ENCODE measurements around the gene UBL4B.

UBL4B gene

GRCh38 chr1:110106013-110106941, 6.0 kb upstream of the UBL4B start:
- CTCF ChIA-PET: interaction anchor here (0.6 to 7.9 kb wide), 12 partner anchors 10 to 389 kb away, joined by 3 to 104 read pairs (median 5); no protein-coding TSS in a partner anchor
- peak; percentile 94 for DNase-seq (ENCODE audit: extremely low spot score)
- no peak for TF ChIP-seq SUZ12 (IDR thresholded peaks at IDR 0.05)
- POLR2A ChIA-PET: interaction anchor here (0.9 to 1.0 kb wide), 2 partner anchors 49 to 71 kb away, joined by 3 to 4 read pairs; no protein-coding TSS in a partner anchor

DNA sequence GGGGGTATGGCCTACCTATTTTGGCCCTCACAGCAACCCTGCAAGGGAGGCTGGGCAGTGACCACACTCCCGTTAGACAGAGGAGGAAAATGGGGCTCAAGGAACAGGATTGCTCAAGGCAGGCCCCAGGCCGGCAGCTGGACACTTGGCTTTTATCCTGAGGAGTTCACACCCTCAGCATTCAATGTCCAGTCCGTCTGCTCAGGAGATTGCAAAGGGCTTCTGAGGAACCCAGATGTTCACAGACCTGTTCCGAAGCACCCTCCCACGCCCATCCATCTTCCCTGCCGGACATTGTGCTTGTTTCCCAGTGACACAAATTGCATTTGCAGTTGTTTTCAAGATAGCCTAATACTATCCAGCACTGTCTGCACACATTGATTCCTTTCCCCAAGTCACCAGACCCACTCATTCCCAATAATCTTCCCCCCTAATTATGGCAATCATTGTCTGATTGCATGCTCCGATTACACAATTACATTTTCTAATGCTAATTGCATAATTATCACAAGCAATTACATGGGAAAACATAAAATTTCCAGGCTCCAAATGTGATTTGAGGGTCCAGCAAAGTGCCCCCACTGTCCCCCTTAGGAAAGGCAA, 4.3 kb upstream of the UBL4B start:
- TF ChIP-seq LEF1 (IDR thresholded peaks at IDR 0.05; ENCODE audit: borderline replicate concordance) (no peak), L3MBTL2 (conservative IDR thresholded peaks at IDR 0.05) (no peak), ZNF384 (IDR thresholded peaks at IDR 0.05) (no peak), SUZ12 (IDR thresholded peaks at IDR 0.05) (no peak), NFRKB (IDR thresholded peaks at IDR 0.05) (no peak), CTBP1 (IDR thresholded peaks at IDR 0.05; ENCODE audit: borderline replicate concordance) (no peak), FOXA1 (IDR thresholded peaks at IDR 0.05) (no peak), FOXK2 (IDR thresholded peaks at IDR 0.05) (no peak), SP1 (IDR thresholded peaks at IDR 0.05) (no peak), TARDBP (IDR thresholded peaks at IDR 0.05) (no peak), FOXM1 (IDR thresholded peaks at IDR 0.05; ENCODE audit: borderline replicate concordance) (no peak)
- TF ChIP-seq, protein P1, sequence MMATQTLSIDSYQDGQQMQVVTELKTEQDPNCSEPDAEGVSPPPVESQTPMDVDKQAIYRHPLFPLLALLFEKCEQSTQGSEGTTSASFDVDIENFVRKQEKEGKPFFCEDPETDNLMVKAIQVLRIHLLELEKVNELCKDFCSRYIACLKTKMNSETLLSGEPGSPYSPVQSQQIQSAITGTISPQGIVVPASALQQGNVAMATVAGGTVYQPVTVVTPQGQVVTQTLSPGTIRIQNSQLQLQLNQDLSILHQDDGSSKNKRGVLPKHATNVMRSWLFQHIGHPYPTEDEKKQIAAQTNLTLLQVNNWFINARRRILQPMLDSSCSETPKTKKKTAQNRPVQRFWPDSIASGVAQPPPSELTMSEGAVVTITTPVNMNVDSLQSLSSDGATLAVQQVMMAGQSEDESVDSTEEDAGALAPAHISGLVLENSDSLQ (IDR thresholded peaks at IDR 0.05): no peak
- ChIA-PET POLR2A (no interaction called here), CTCF (no interaction called here)
- no peak for DNase-seq (ENCODE audit: extremely low spot score)

- ChIA-PET POLR2A (no interaction called here), CTCF (interaction anchor here (1.4 kb wide), 1 partner anchor 23 kb away, joined by 4 read pairs; no protein-coding TSS in a partner anchor)
- TF ChIP-seq, protein P1 (IDR thresholded peaks at IDR 0.05): no peak
- TF ChIP-seq ELF4 (IDR thresholded peaks at IDR 0.05) (no peak), NFRKB (IDR thresholded peaks at IDR 0.05) (no peak), ARNT (IDR thresholded peaks at IDR 0.05) (no peak), ZNF384 (IDR thresholded peaks at IDR 0.05) (no peak), FOXM1 (IDR thresholded peaks at IDR 0.05; ENCODE audit: borderline replicate concordance) (no peak), FOXK2 (IDR thresholded peaks at IDR 0.05) (no peak), SP1 (IDR thresholded peaks at IDR 0.05) (no peak), SUZ12 (IDR thresholded peaks at IDR 0.05) (no peak), LEF1 (IDR thresholded peaks at IDR 0.05; ENCODE audit: borderline replicate concordance) (no peak), TARDBP (IDR thresholded peaks at IDR 0.05) (no peak), HDGF (IDR thresholded peaks at IDR 0.05; ENCODE audit: borderline replicate concordance) (no peak), L3MBTL2 (conservative IDR thresholded peaks at IDR 0.05) (no peak), FOXA1 (IDR thresholded peaks at IDR 0.05) (no peak), CTBP1 (IDR thresholded peaks at IDR 0.05; ENCODE audit: borderline replicate concordance) (no peak), BHLHE40 (IDR thresholded peaks at IDR 0.05; ENCODE audit: borderline replicate concordance) (no peak)
- DNase-seq (ENCODE audit: extremely low spot score): no peak
Observed at GRCh38 chr1:110111081-110111480, 1.2 kb upstream of the UBL4B start.

GRCh38 chr1:110112656-110113055, 413 bp downstream of the UBL4B start:
- TF ChIP-seq ELF4 (IDR thresholded peaks at IDR 0.05) (no peak), NFRKB (IDR thresholded peaks at IDR 0.05) (no peak), LEF1 (IDR thresholded peaks at IDR 0.05; ENCODE audit: borderline replicate concordance) (no peak), ARNT (IDR thresholded peaks at IDR 0.05) (no peak), HDGF (IDR thresholded peaks at IDR 0.05; ENCODE audit: borderline replicate concordance) (no peak), ZNF384 (IDR thresholded peaks at IDR 0.05) (no peak), L3MBTL2 (conservative IDR thresholded peaks at IDR 0.05) (no peak), FOXM1 (IDR thresholded peaks at IDR 0.05; ENCODE audit: borderline replicate concordance) (no peak), SUZ12 (IDR thresholded peaks at IDR 0.05) (no peak), SP1 (IDR thresholded peaks at IDR 0.05) (no peak), FOXA1 (IDR thresholded peaks at IDR 0.05) (no peak), TARDBP (IDR thresholded peaks at IDR 0.05) (no peak), BHLHE40 (IDR thresholded peaks at IDR 0.05; ENCODE audit: borderline replicate concordance) (no peak)
- TF ChIP-seq, protein P1 (IDR thresholded peaks at IDR 0.05): no peak
- ChIA-PET CTCF (interaction anchor here (0.7 to 1.6 kb wide), 4 partner anchors 22 to 54 kb away, joined by 3 to 8 read pairs (median 4); no protein-coding TSS in a partner anchor), POLR2A (no interaction called here)
- no peak for DNase-seq (ENCODE audit: extremely low spot score)

GRCh38 chr1:110113551-110113950, 1.3 kb downstream of the UBL4B start:
- POLR2A ChIA-PET: no interaction called here
- CTCF ChIA-PET: interaction anchor here (0.8 to 1.6 kb wide), 5 partner anchors 22 to 347 kb away, joined by 3 to 8 read pairs (median 3); no protein-coding TSS in a partner anchor
- no peak for TF ChIP-seq ZNF384 (IDR thresholded peaks at IDR 0.05)
- no peak for TF ChIP-seq HDGF (IDR thresholded peaks at IDR 0.05; ENCODE audit: borderline replicate concordance)
- no peak for TF ChIP-seq FOXM1 (IDR thresholded peaks at IDR 0.05; ENCODE audit: borderline replicate concordance)
- TF ChIP-seq ARNT (IDR thresholded peaks at IDR 0.05): no peak
- TF ChIP-seq NFRKB (IDR thresholded peaks at IDR 0.05): no peak
- TF ChIP-seq SUZ12 (IDR thresholded peaks at IDR 0.05): no peak
- TF ChIP-seq LEF1 (IDR thresholded peaks at IDR 0.05; ENCODE audit: borderline replicate concordance): no peak
- TF ChIP-seq, protein P1 (IDR thresholded peaks at IDR 0.05): no peak
- TF ChIP-seq FOXA1 (IDR thresholded peaks at IDR 0.05): no peak
- no peak for TF ChIP-seq FOXK2 (IDR thresholded peaks at IDR 0.05)
- no peak for DNase-seq (ENCODE audit: extremely low spot score)
